B cell (primary cell): ENCODE results near the gene ACP7. TPM values are rescaled to one million over a fixed set of nuclear protein-coding genes. Genes with fewer than 3 reads are reported as not detected.

Source experiments
- ATAC-seq: fragments of 200-7000 bp; cut with Tn5 transposase; one replicate; pipeline ENCODE4 v1.10.0; 2021; ENCODE audit warnings: low read depth, mild to moderate bottlenecking, moderate number of reproducible peaks, moderate library complexity
- CTCF ChIA-PET: fragments of 350-600 bp; sonication (Branson Sonifier 250); formaldehyde crosslinking; loops from one replicate; lab custom pipeline; 2021; ENCODE audit warnings: antibody characterized with exemption, inconsistent platforms; lab: Charles Lee
- POLR2A ChIA-PET: fragments of 350-600 bp; sonication (Branson Sonifier 250); formaldehyde crosslinking; loops from one replicate; lab custom pipeline; 2021; ENCODE audit warnings: antibody characterized with exemption; lab: Charles Lee
- DNase-seq: peaks from one replicate; pipeline ENCODE4 v3.0.0; 2013
- H2AFZ ChIP-seq: 2 replicates; pipeline ENCODE4 v1.6.1; 2012; ENCODE audit warnings: mild to moderate bottlenecking, low read depth, low read length; ENCODE audit not compliant: insufficient read depth, poor library complexity, severe bottlenecking
- H3K27ac ChIP-seq, 2 donors: 1 replicate in 1 of 2; 2 replicates in 1 of 2; pipeline ENCODE4 v1.5.1; 2012 to 2013; ENCODE audit warnings: low read length in 2 of 2, mild to moderate bottlenecking in 2 of 2, moderate library complexity in 1 of 2
- H3K27me3 ChIP-seq, 4 experiments: fragments of 200-600 bp in 1 of 4; sonication (generic) in 1 of 4; replicated peaks in 1 of 4; 1 replicate in 2 of 4; 2 replicates in 2 of 4; pipeline versions ENCODE4 v1.6.1 to v1.7.0; 2013 to 2016; ENCODE audit warnings: low read length in 3 of 4, mild to moderate bottlenecking in 2 of 4, mixed read lengths in 1 of 4, moderate library complexity in 1 of 4; ENCODE audit not compliant: insufficient read depth in 4 of 4, control insufficient read depth in 3 of 4; ENCODE audit errors: control extremely low read depth in 1 of 4
- H3K36me3 ChIP-seq, 2 experiments: replicated peaks in 1 of 2; 1 replicate in 1 of 2; 2 replicates in 1 of 2; pipeline versions ENCODE4 v1.6.1 to v1.7.1; 2013; ENCODE audit warnings: low read length in 1 of 2; ENCODE audit not compliant: insufficient read depth in 2 of 2, control insufficient read depth in 1 of 2; ENCODE audit errors: control extremely low read depth in 1 of 2, extremely low read depth in 1 of 2
- H3K4me1 ChIP-seq, 2 donors: fragments of 200-600 bp in 1 of 2; sonication (generic) in 1 of 2; 1 replicate in 1 of 2; 2 replicates in 1 of 2; pipeline versions ENCODE4 v1.5.1 to v1.6.1; 2013 to 2017; ENCODE audit warnings: low read length in 2 of 2; ENCODE audit not compliant: control insufficient read depth in 2 of 2, insufficient read depth in 2 of 2
- H3K4me2 ChIP-seq: replicated peaks from 2 replicates; pipeline ENCODE3; 2012; ENCODE audit warnings: mild to moderate bottlenecking, low read depth, low read length; ENCODE audit not compliant: poor library complexity, severe bottlenecking
- H3K4me3 ChIP-seq, 5 experiments: fragments of 200-600 bp in 1 of 5; sonication (generic) in 1 of 5; 1 replicate in 3 of 5; 2 replicates in 2 of 5; pipeline versions ENCODE4 v1.5.1 to v1.7.0; 2011 to 2016; ENCODE audit warnings: low read length in 4 of 5, mild to moderate bottlenecking in 4 of 5, low read depth in 2 of 5, control low read depth in 1 of 5, moderate library complexity in 1 of 5; ENCODE audit not compliant: insufficient read depth in 1 of 5; ENCODE audit errors: control extremely low read depth in 1 of 5, extremely low read depth in 1 of 5
- H3K79me2 ChIP-seq: fragments of 200-600 bp; sonication (generic); one replicate; pipeline ENCODE4 v1.6.0; 2016; ENCODE audit warnings: low read length; ENCODE audit not compliant: control insufficient read depth, insufficient read depth
- H3K9ac ChIP-seq: fragments of 200-600 bp; sonication (generic); 2 replicates; pipeline ENCODE4 v1.6.1; 2017; ENCODE audit warnings: mild to moderate bottlenecking, low read length, moderate library complexity
- H3K9me3 ChIP-seq, 3 donors: one replicate each; pipeline versions ENCODE4 v1.6.1 to v1.7.1; 2013; ENCODE audit warnings: low read length in 2 of 3; ENCODE audit not compliant: control insufficient read depth in 2 of 3, insufficient read depth in 1 of 3; ENCODE audit errors: control extremely low read depth in 1 of 3
- H4K20me1 ChIP-seq: 2 replicates; pipeline ENCODE4 v1.6.0; 2012; ENCODE audit warnings: mild to moderate bottlenecking, low read length; ENCODE audit not compliant: insufficient read depth, control insufficient read depth, poor library complexity, severe bottlenecking
- H3K27ac Mint-ChIP-seq: one replicate; pipeline ENCODE4 v1.8.0; 2021; ENCODE audit warnings: mixed read lengths
- H3K27me3 Mint-ChIP-seq: one replicate; pipeline ENCODE4 v1.8.0; 2021; ENCODE audit warnings: mixed read lengths
- H3K4me1 Mint-ChIP-seq: one replicate; pipeline ENCODE4 v1.8.0; 2021; ENCODE audit warnings: mixed read lengths
- H3K4me3 Mint-ChIP-seq: one replicate; pipeline ENCODE4 v1.8.0; 2021; ENCODE audit warnings: mixed read lengths
- H3K9me3 Mint-ChIP-seq: one replicate; pipeline ENCODE4 v1.8.0; 2022; ENCODE audit warnings: mixed read lengths; ENCODE audit not compliant: insufficient read depth
- EZH2 ChIP-seq: IDR thresholded peaks from 2 replicates; pipeline ENCODE4 v1.6.1; 2012; ENCODE audit warnings: borderline replicate concordance, low read depth, mild to moderate bottlenecking, moderate library complexity, low read length; ENCODE audit not compliant: insufficient read depth, poor library complexity, severe bottlenecking
- WGBS: methylation state at CpG from one replicate; pipeline ENCODE4 v1.1.5; 2013; ENCODE audit warnings: missing lambda C conversion rate; ENCODE audit not compliant: insufficient coverage; 5-methylcytosine and 5-hydroxymethylcytosine counted together
- intact Hi-C: fragments of 100-400 bp; cut with micrococcal nuclease; formaldehyde crosslinking; loops from one replicate; pipeline ENCODE4 v1.10.0; 2022
- polyA plus RNA-seq: library from polyadenylated mRNA; depleted of rRNA; stranded (reverse); fragments of >200 nt; gene quantifications from 2 replicates; pipeline ENCODE4 v1.2.3, GENCODE V29; 2012
- total RNA-seq, 2 donors: library from RNA; stranded (reverse); fragments of 120-200 nt in 1 of 2; gene quantifications; 1 replicate in 1 of 2; 2 replicates in 1 of 2; pipeline versions ENCODE4 v1.2.3 to v1.2.4, GENCODE V29; 2013 to 2022
- TF ChIP-seq, protein P1 (sequence below): fragments of 200-600 bp; IDR thresholded peaks from one replicate; pipeline ENCODE4 v1.8.0; 2022; ENCODE audit warnings: antibody characterized with exemption, mild to moderate bottlenecking

The ACP7 gene
- total and polyA plus RNA-seq, 2 donors (not counting 1 experiment from before 2014, with no cell fraction given) = not detected

DNA sequence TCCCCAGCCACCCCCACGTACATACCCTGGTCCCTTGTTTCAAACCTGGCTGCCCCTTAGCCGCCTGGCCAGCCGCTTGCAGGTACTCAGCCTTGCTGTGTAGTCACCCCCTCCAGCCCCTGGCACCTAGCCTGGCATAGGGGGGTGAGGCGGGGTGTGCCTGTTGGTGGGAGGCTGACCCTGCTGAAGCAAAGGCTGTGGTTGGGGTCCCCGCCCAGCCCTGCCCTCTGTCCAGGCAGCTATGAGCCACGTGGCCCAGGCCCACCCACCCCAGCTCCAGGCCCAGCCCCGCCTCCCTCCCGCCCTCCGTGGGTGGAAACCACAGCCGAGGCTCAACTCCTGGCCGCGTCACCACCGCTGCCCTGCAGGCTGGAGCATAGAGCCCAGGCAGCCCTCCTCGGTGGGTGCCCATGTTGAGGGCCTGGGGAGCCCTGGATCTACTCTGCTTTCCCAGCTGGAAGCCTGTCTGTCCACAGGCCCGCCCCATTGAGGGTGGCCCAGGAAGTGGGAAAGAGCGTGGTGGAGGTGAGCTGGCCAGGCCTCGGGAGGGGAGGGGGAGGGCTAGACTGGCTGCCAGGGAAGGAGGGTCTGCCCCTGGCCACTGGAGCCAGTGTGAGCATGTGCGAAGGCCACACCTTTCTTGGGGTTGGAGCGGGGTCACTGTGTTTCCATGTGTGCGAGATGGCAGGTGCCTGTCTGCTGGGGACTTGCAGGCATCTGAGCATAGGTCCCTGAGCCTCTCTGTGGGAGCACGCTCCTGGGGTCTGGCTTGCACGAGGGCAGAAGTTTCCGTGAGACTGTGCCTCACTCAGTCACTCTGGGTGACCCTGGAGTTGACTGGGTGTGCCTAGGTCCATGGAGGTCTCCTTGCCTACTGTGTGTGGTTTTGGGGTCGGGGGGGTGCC lies 72.4 kb downstream of the ACP7 start:
- H3K4me3 ChIP-seq = no peak overlapping the region
- DNase-seq = no peak
- no peak for TF ChIP-seq EZH2
- TF ChIP-seq, protein P1, sequence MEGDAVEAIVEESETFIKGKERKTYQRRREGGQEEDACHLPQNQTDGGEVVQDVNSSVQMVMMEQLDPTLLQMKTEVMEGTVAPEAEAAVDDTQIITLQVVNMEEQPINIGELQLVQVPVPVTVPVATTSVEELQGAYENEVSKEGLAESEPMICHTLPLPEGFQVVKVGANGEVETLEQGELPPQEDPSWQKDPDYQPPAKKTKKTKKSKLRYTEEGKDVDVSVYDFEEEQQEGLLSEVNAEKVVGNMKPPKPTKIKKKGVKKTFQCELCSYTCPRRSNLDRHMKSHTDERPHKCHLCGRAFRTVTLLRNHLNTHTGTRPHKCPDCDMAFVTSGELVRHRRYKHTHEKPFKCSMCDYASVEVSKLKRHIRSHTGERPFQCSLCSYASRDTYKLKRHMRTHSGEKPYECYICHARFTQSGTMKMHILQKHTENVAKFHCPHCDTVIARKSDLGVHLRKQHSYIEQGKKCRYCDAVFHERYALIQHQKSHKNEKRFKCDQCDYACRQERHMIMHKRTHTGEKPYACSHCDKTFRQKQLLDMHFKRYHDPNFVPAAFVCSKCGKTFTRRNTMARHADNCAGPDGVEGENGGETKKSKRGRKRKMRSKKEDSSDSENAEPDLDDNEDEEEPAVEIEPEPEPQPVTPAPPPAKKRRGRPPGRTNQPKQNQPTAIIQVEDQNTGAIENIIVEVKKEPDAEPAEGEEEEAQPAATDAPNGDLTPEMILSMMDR = no peak
- H3K9ac ChIP-seq = no peak overlapping the region
- H4K20me1 ChIP-seq = peaks cover 50% of the 10 kb centered on the region
- H3K4me2 ChIP-seq = no peak overlapping the region
- H3K4me3 Mint-ChIP-seq = no peak overlapping the region
- ATAC-seq = no peak
- H3K9me3 Mint-ChIP-seq = no peaks in the 10 kb centered on the region
- H3K27me3 Mint-ChIP-seq = no peaks in the 10 kb centered on the region
- no peaks in the 10 kb centered on the region for H3K4me1 ChIP-seq
- ChIA-PET CTCF (no interaction called here), POLR2A (no interaction called here)
- no peak overlapping the region for H3K27ac Mint-ChIP-seq
- peaks cover 61% of the 10 kb centered on the region for H3K79me2 ChIP-seq
- no peaks in the 10 kb centered on the region for H3K27me3 ChIP-seq
- 85% methylated on average over 21 of the region's 24 CpGs for WGBS
- H3K9me3 ChIP-seq = no peaks in the 10 kb centered on the region
- intact Hi-C loops = no loop called here
- H2AFZ ChIP-seq = no peak overlapping the region
- peaks cover 8% of the 10 kb centered on the region for H3K4me1 Mint-ChIP-seq
- no peaks in the 10 kb centered on the region for H3K36me3 ChIP-seq
- no peak overlapping the region for H3K27ac ChIP-seq

DNA sequence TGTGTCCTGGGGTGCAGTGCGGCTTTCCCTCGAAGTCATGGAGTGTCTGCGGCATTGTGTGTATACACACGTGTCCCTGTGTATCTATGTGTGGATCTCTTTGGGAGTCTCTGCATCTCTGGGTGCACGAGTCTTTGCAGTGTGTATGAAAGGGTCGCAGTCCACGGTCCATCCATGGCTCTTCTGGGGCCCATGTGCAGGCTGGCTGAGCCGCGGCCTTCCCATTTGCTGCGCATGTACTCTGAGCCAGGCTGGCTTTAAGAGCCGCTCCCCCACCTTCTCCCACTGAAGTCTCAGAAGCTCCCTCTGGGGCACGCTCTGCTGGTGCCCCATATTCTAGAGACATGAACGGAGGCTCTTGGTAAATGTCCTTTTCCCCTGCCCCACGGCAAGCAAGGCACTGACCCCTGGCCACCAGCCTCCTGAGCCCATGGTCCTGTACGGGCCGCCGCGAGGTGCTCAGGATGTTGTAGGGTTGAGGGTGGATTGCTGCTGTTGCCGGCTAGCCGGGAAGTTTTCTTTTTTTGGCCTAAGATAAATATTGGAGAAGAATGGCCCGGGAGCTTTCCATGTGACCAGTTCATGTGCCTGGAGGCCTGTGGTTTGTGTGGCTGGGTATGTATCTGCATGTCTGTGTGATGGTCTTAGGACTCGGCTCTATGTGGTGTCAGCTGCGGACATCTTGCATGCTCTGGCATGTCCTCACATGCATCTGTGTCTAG lies 73.3 kb downstream of the ACP7 start:
- H3K4me1 Mint-ChIP-seq = peaks cover 8% of the 10 kb centered on the region
- ATAC-seq (no peak), DNase-seq (no peak)
- H3K4me1 ChIP-seq = no peaks in the 10 kb centered on the region
- no peak overlapping the region for H3K4me3 ChIP-seq
- intact Hi-C loops = no loop called here
- TF ChIP-seq EZH2 = no peak
- TF ChIP-seq, protein P1 = no peak
- H2AFZ ChIP-seq = no peak overlapping the region
- no peak overlapping the region for H3K9ac ChIP-seq
- H3K9me3 ChIP-seq = no peaks in the 10 kb centered on the region
- peaks cover 61% of the 10 kb centered on the region for H3K79me2 ChIP-seq
- H3K27me3 ChIP-seq = no peaks in the 10 kb centered on the region
- no peak overlapping the region for H3K4me2 ChIP-seq
- H3K27ac Mint-ChIP-seq = no peak overlapping the region
- H4K20me1 ChIP-seq = peaks cover 50% of the 10 kb centered on the region
- H3K4me3 Mint-ChIP-seq = no peak overlapping the region
- H3K27ac ChIP-seq = no peak overlapping the region
- ChIA-PET CTCF (no interaction called here), POLR2A (no interaction called here)
- H3K9me3 Mint-ChIP-seq = no peaks in the 10 kb centered on the region
- no peaks in the 10 kb centered on the region for H3K27me3 Mint-ChIP-seq
- 93% methylated on average over 22 of the region's 23 CpGs for WGBS
- H3K36me3 ChIP-seq = no peaks in the 10 kb centered on the region
